Upper lobe of right lung (tissue), 1 donor: ENCODE data around the gene CAMK4. TPM values are rescaled to one million over a fixed set of nuclear protein-coding genes. Genes with fewer than 3 reads are reported as not detected.

Experiments used
- ATAC-seq: fragments of 200-7000 bp; cut with Tn5 transposase; one replicate; pipeline ENCODE4 v1.9.1; 2020; ENCODE audit warnings: mild to moderate bottlenecking, moderate library complexity
- DNase-seq: peaks from one replicate; pipeline ENCODE4 v3.0.0-alpha.2; 2020
- H3K27ac ChIP-seq: fragments of 200-600 bp; one replicate; pipeline ENCODE4 v1.8.0; 2022
- H3K27me3 ChIP-seq: fragments of 200-600 bp; one replicate; pipeline ENCODE4 v1.8.0; 2022; ENCODE audit warnings: mild to moderate bottlenecking
- H3K36me3 ChIP-seq: fragments of 200-600 bp; one replicate; pipeline ENCODE4 v1.8.0; 2022
- H3K4me1 ChIP-seq: fragments of 200-600 bp; one replicate; pipeline ENCODE4 v1.8.0; 2022
- H3K4me3 ChIP-seq: fragments of 200-600 bp; one replicate; pipeline ENCODE4 v1.8.0; 2022; ENCODE audit warnings: mild to moderate bottlenecking
- H3K9me3 ChIP-seq: fragments of 200-600 bp; one replicate; pipeline ENCODE4 v1.8.0; 2022
- CTCF ChIP-seq: fragments of 200-600 bp; IDR thresholded peaks from one replicate; pipeline ENCODE4 v1.8.0; 2022; ENCODE audit warnings: antibody characterized with exemption
- intact Hi-C: fragments of 100-400 bp; cut with DNase I; formaldehyde crosslinking; loops from one replicate; pipeline ENCODE4 v1.11.0; 2022
- total RNA-seq: library from RNA; stranded (reverse); fragmentation: NEBNext Ultra II Directional; extraction: Animal tissue kit (Norgen Biotek cat#: 25700); gene quantifications from one replicate; pipeline ENCODE4 v1.2.1, GENCODE V29; 2021
- donor health status: DM: no; HTN: yes; CAD: no; lungs with severe emphysema.

Gene CAMK4
- total RNA-seq, 1 donor from 2014 or later, result 3.8 TPM

GRCh38 chr5:111241696-111242095 lies 17.5 kb downstream of the CAMK4 start:
- intact Hi-C loops, result no loop called here
- TF ChIP-seq CTCF, result no peak

GRCh38 chr5:111242606-111243005 lies 18.4 kb downstream of the CAMK4 start:
- no peak for TF ChIP-seq CTCF

More at GRCh38 chr5:111241696-111242095, 17.5 kb downstream of the CAMK4 start:
- Histone ChIP-seq H3K9me3 (no peaks in the 10 kb centered on the region), H3K4me3 (no peak overlapping the region), H3K27ac (no peak overlapping the region), H3K36me3 (no peaks in the 10 kb centered on the region), H3K27me3 (no peaks in the 10 kb centered on the region), H3K4me1 (no peaks in the 10 kb centered on the region)
- no peak for DNase-seq
- ATAC-seq, result no peak

GRCh38 chr5:111243318-111243717 lies 19.1 kb downstream of the CAMK4 start:
- H3K4me1 ChIP-seq, result no peaks in the 10 kb centered on the region
- intact Hi-C loops, result no loop called here
- no peaks in the 10 kb centered on the region for H3K9me3 ChIP-seq
- ATAC-seq, result no peak
- DNase-seq, result no peak
- no peaks in the 10 kb centered on the region for H3K36me3 ChIP-seq
- TF ChIP-seq CTCF, result no peak
- no peaks in the 10 kb centered on the region for H3K27me3 ChIP-seq
- no peak overlapping the region for H3K4me3 ChIP-seq
- no peak overlapping the region for H3K27ac ChIP-seq

More at GRCh38 chr5:111242606-111243005, 18.4 kb downstream of the CAMK4 start:
- Histone ChIP-seq H3K4me1 (no peaks in the 10 kb centered on the region), H3K4me3 (no peak overlapping the region), H3K27me3 (no peaks in the 10 kb centered on the region), H3K27ac (no peak overlapping the region), H3K36me3 (no peaks in the 10 kb centered on the region), H3K9me3 (no peaks in the 10 kb centered on the region)
- intact Hi-C loops, result no loop called here
- no peak for ATAC-seq
- DNase-seq, result no peak

GRCh38 chr5:111245654-111246053 lies 21.5 kb downstream of the CAMK4 start:
- TF ChIP-seq CTCF, result no peak

GRCh38 chr5:111246459-111246858 lies 22.3 kb downstream of the CAMK4 start:
- Histone ChIP-seq H3K4me3 (no peak overlapping the region), H3K36me3 (no peaks in the 10 kb centered on the region), H3K27ac (no peak overlapping the region), H3K9me3 (no peaks in the 10 kb centered on the region), H3K27me3 (no peaks in the 10 kb centered on the region), H3K4me1 (no peaks in the 10 kb centered on the region)
- no peak for ATAC-seq
- no peak for DNase-seq
- intact Hi-C loops, result no loop called here
- TF ChIP-seq CTCF, result no peak

More at GRCh38 chr5:111245654-111246053, 21.5 kb downstream of the CAMK4 start:
- H3K27me3 ChIP-seq, result no peaks in the 10 kb centered on the region
- H3K4me1 ChIP-seq, result no peaks in the 10 kb centered on the region
- H3K36me3 ChIP-seq, result no peaks in the 10 kb centered on the region
- intact Hi-C loops, result no loop called here
- DNase-seq, result no peak
- no peaks in the 10 kb centered on the region for H3K9me3 ChIP-seq
- H3K4me3 ChIP-seq, result no peak overlapping the region
- no peak for ATAC-seq
- H3K27ac ChIP-seq, result no peak overlapping the region

- Histone ChIP-seq H3K4me3 (no peak overlapping the region), H3K36me3 (no peaks in the 10 kb centered on the region), H3K27me3 (no peaks in the 10 kb centered on the region), H3K9me3 (no peaks in the 10 kb centered on the region), H3K4me1 (no peaks in the 10 kb centered on the region), H3K27ac (no peak overlapping the region)
- TF ChIP-seq CTCF, result no peak
- ATAC-seq (no peak), DNase-seq (no peak)
- intact Hi-C loops, result no loop called here
Measured at GRCh38 chr5:111248571-111248970, 24.4 kb downstream of the CAMK4 start.
